Activated T-cell treated with anti-CD3 and anti-CD28 coated beads for 4 hours (primary cell): ENCODE measurements around the gene WFDC5.

Experiments used
- DNase-seq: peaks from one replicate; pipeline ENCODE4 v3.0.0-alpha.2; 2020

WFDC5 gene

DNA sequence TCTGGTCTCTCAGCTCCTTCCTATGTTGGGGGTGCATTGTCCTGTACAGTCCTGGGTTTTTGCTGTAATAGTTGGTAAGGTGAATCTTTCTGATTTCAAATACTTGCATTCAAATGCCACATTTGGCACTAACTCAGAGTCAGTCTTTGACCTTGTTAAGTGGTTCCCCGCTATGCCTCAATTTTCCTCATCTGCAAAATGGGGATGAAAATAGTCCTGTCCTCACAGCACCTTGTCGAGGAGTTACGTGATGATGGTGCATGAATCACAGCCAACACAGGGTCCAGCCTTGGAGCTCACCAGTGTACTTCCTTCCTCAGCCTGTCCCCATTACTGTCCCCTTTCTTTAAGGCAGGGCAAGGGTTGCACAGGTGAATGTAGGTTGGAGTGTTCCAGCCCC lies 1.1 kb downstream of the WFDC5 start:
- no peak for DNase-seq

DNA sequence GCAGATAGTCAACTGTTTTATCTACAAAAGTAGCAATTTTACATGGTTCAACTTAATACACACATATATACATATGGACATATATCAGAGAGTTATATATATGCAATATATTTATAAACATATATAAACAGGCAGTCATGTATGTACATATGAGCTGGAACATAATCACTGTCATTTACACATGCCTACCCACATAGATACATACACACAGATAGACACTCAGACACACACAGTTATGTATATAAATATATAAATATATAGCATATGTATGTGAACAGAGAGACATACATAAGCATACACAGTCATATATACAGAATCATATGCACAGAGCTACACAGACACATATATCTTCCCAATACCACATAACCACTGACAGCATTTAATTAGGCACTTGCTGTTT lies 2.2 kb downstream of the WFDC5 start:
- no peak for DNase-seq

- no peak for DNase-seq
Measured at GRCh38 chr20:45111799-45112471, 3.0 kb downstream of the WFDC5 start.

GRCh38 chr20:45111285-45111684 lies 3.7 kb downstream of the WFDC5 start:
- DNase-seq = no peak

GRCh38 chr20:45110301-45110700 lies 4.7 kb downstream of the WFDC5 start:
- DNase-seq = no peak

DNA sequence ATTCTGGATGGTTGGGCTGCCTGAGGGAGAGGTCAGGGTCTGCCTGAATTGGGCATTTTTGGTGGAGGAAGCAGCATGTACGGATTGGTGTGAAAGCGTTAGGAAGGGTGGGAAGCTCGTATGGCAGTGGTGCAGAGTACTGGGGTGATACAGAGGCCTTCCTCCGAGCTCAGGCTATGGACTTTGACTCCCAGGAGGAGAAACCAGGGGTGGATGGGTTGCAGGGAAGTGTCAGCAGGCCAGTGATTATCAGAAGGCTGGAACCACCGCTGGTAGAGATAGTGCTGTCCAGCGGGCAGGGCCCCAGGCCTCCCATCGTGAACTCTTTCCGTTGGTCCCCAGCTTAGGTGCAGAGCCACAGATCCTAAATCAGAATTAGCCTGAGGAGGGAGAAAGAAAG lies 5.3 kb downstream of the WFDC5 start:
- DNase-seq = no peak

DNA sequence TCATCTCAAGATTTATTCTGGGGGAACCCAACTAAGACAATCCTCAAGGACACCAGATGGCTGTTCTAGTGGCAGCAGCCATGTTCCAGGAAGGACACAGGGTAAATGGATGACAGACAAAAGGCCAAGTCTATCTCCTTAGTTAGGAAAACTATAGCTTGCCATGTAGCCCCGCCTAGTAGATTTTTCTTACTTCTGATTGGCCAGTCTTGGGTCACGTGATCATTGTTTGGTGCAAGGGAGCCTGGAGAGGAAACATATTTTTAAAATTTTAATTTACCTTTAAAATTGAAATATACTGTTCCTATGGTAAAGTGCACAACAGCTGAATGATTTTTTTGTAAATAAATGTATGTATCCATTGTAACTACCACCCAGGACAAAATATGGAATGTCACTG lies 9.7 kb downstream of the WFDC5 start:
- DNase-seq = no peak

- DNase-seq = no peak
Measured at GRCh38 chr20:45104786-45105185, 10.2 kb downstream of the WFDC5 start.

GRCh38 chr20:45103072-45103471 lies 11.9 kb downstream of the WFDC5 start:
- DNase-seq = no peak

GRCh38 chr20:45101333-45101850 lies 13.6 kb downstream of the WFDC5 start:
- no peak for DNase-seq

DNA sequence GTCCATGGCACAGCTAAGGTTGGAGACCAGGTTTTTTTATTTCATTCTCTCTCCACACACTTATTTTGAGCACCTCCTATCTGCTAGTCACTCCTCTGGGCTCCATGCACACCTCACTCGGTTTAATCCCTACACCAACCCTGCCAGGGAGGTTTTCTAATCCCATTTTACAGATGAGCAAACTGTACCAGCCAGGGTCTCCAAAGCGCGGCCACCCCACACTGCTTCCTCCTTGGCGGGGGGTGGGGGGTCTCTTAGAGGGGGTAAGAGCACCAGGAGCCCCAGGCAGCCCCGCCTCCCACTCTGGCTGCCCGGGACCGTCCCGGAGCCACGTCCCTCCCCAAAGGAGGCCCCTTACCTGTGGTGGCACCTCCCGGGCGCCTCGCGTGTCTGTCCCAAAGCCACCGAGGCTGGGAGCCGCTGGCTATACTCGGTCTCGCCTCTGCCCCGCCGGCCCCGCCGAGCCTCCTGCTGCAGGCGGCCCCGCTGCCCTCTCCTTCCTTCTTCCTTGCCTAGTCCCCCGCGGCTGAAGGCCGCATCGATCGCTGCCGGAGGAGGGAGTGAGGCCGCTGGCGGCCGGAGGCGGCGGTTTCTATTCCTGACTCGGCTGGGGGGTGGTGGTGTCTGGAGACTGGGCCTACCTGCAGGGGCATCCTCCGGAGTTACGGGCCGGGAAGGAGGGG lies 14.3 kb downstream of the WFDC5 start, which contains the start of gene KCNS1:
Gene KCNS1 (minus strand): TSS at position 565 of the 683 bp plus-strand sequence. CDS start 1,891 bp downstream, outside the sequence.
- DNase-seq = no peak

- no peak for DNase-seq
Measured at GRCh38 chr20:45098103-45098773, 16.7 kb downstream of the WFDC5 start.

- DNase-seq = no peak
Measured at GRCh38 chr20:45097485-45098102, 17.4 kb downstream of the WFDC5 start.

- DNase-seq = no peak
Measured at GRCh38 chr20:45096781-45097180, 18.2 kb downstream of the WFDC5 start.

- peak; percentile 50 for DNase-seq
Measured at GRCh38 chr20:45095805-45096238, 19.2 kb downstream of the WFDC5 start.

GRCh38 chr20:45094864-45095574 lies 20.0 kb downstream of the WFDC5 start:
- no peak for DNase-seq

GRCh38 chr20:45094201-45094600 lies 20.8 kb downstream of the WFDC5 start:
- no peak for DNase-seq

- no peak for DNase-seq
Measured at GRCh38 chr20:45092898-45093297, 22.1 kb downstream of the WFDC5 start.

DNA sequence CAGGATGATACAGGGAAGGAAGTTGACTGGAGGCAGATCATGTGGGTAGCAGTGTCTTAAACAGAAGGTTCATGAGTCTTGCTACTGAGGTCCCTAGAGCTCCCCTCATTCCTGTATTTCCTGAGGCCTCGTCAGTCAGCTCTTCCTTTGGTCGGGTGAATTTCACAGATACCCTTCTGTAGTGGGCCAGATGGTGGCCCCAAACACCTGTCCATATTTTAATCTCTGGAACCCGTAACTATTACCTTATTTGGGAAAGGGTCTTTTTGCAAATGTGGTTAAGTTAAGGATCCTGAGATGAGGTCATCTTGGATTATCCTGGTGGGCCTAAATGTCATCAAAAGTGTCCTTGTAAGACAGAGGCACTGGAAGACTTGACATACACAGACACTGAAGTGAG lies 23.6 kb downstream of the WFDC5 start:
- no peak for DNase-seq

GRCh38 chr20:45090481-45090880 lies 24.5 kb downstream of the WFDC5 start:
- no peak for DNase-seq

DNA sequence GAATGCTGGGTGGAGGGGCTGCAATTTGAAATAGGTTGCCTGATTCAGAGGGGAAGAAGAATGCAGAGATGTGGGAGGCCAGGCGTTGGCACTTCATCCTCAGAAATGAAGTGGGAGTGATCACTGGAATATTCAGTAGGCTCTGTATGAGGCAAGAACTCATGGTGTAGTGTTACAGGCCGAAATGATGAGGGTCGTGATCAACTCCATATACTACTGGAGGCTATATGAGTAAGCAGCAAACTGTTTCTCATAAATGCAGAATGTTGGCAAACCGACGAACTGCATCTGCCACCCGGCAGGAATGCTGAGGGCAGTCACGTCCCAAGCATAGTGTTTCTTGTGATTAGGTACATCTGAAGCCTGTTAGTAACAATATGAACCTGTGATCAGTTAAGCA lies 26.7 kb downstream of the WFDC5 start:
- no peak for DNase-seq

DNA sequence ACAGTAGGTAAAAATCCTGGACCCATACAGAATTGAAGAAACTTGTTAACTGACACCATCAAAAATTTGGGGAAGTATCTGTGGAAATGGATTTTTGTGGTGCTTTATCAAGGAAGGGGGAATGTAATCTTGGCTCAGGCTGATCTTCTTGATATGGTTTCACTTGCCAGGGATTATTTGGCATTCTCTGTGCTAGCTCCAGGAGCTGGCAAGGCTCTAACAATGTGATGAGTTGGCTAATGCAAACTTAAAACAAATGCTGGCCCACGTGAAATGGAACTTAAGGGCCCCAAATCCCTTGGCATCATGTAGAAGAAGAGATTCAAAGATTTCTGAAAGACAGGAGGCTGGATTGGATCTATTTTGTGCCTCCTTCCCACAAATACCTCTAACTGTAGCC lies 27.2 kb downstream of the WFDC5 start:
- DNase-seq = no peak
